Gastrocnemius medialis (tissue), 4 donors: Measurements from ENCODE around the gene CYSRT1.

Experiments
- POLR2A ChIP-seq, 2 donors: fragments of 450-650 bp; IDR thresholded peaks; one replicate each; pipeline ENCODE4 v1.6.1; 2017; ENCODE audit warnings: antibody characterized with exemption in 2 of 2, mild to moderate bottlenecking in 2 of 2, moderate library complexity in 2 of 2
- TF ChIP-seq, protein P1 (sequence below), 5 experiments: fragments of 450-650 bp in 3 of 5; fragments of 200-600 bp in 2 of 5; sonication (generic) in 2 of 5; IDR thresholded peaks in 4 of 5; conservative IDR thresholded peaks in 1 of 5; 1 replicate in 4 of 5; 2 replicates in 1 of 5; pipeline ENCODE4 v1.5.1; 2016 to 2019; ENCODE audit warnings: antibody characterized with exemption in 5 of 5, mild to moderate bottlenecking in 3 of 5, moderate library complexity in 3 of 5

GRCh38 chr9:137187386-137187785 is 37.6 kb upstream of the CYSRT1 start:
- TF ChIP-seq, protein P1, sequence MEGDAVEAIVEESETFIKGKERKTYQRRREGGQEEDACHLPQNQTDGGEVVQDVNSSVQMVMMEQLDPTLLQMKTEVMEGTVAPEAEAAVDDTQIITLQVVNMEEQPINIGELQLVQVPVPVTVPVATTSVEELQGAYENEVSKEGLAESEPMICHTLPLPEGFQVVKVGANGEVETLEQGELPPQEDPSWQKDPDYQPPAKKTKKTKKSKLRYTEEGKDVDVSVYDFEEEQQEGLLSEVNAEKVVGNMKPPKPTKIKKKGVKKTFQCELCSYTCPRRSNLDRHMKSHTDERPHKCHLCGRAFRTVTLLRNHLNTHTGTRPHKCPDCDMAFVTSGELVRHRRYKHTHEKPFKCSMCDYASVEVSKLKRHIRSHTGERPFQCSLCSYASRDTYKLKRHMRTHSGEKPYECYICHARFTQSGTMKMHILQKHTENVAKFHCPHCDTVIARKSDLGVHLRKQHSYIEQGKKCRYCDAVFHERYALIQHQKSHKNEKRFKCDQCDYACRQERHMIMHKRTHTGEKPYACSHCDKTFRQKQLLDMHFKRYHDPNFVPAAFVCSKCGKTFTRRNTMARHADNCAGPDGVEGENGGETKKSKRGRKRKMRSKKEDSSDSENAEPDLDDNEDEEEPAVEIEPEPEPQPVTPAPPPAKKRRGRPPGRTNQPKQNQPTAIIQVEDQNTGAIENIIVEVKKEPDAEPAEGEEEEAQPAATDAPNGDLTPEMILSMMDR (IDR thresholded peaks at IDR 0.05 in 4 of 5, conservative IDR thresholded peaks at IDR 0.05 in 1 of 5): no peak
- TF ChIP-seq POLR2A (IDR thresholded peaks at IDR 0.05): no peak
